SK-N-SH treated with all-trans-retinoic acid at 6 μM for 48 hours (cell line): ENCODE results near the gene ANO6.

Experiments
- ARNTL ChIP-seq: fragments of 450-650 bp; formaldehyde crosslinking; IDR thresholded peaks from 2 replicates; pipeline ENCODE4 v1.5.0; 2020; ENCODE audit warnings: low read depth, mild to moderate bottlenecking, moderate library complexity, borderline replicate concordance
- CREB5 ChIP-seq: fragments of 250-450 bp; sonication (Bioruptor Pico); IDR thresholded peaks from 2 replicates; pipeline ENCODE4 v1.5.1; 2020; ENCODE audit warnings: low read depth, mild to moderate bottlenecking, moderate library complexity
- CSDC2 ChIP-seq: fragments of 250-450 bp; sonication (Bioruptor Pico); IDR thresholded peaks from 2 replicates; pipeline ENCODE4 v1.5.0; 2020; ENCODE audit warnings: mild to moderate bottlenecking, moderate library complexity
- GLIS3 ChIP-seq: fragments of 250-450 bp; sonication (Bioruptor Pico); IDR thresholded peaks from 2 replicates; pipeline ENCODE4 v1.5.0; 2020; ENCODE audit warnings: mild to moderate bottlenecking, moderate library complexity
- ISL1 ChIP-seq: fragments of 250-450 bp; sonication (Bioruptor Pico); IDR thresholded peaks from 2 replicates; pipeline ENCODE4 v2.1.2; 2022; ENCODE audit warnings: mild to moderate bottlenecking, moderate library complexity
- OSR1 ChIP-seq: fragments of 250-450 bp; sonication (Bioruptor Pico); IDR thresholded peaks from 2 replicates; pipeline ENCODE4 v1.8.0; 2022; ENCODE audit warnings: moderate library complexity, mild to moderate bottlenecking, inconsistent platforms
- PATZ1 ChIP-seq: fragments of 250-450 bp; sonication (Bioruptor Pico); IDR thresholded peaks from 2 replicates; pipeline ENCODE4 v1.8.0; 2020; ENCODE audit warnings: mild to moderate bottlenecking, moderate library complexity, borderline replicate concordance
- POU6F1 ChIP-seq: fragments of 250-450 bp; sonication (Bioruptor Pico); IDR thresholded peaks from 2 replicates; pipeline ENCODE4 v1.8.0; 2021; ENCODE audit warnings: low read depth, mild to moderate bottlenecking, moderate library complexity, borderline replicate concordance
- ZFP3 ChIP-seq: fragments of 250-450 bp; sonication (Bioruptor Pico); IDR thresholded peaks from 2 replicates; pipeline ENCODE4 v1.5.0; 2020; ENCODE audit warnings: mild to moderate bottlenecking, moderate library complexity

GRCh38 chr12:45458854-45459807 lies 243.2 kb downstream of the ANO6 start:
- no peak for TF ChIP-seq OSR1 (CRISPR knock-in tag)
- TF ChIP-seq ARNTL (CRISPR knock-in tag), result no peak
- TF ChIP-seq CREB5 (CRISPR knock-in tag), result no peak
- TF ChIP-seq PATZ1 (CRISPR knock-in tag), result no peak
- TF ChIP-seq CSDC2 (CRISPR knock-in tag), result no peak
- no peak for TF ChIP-seq GLIS3 (CRISPR knock-in tag)
- TF ChIP-seq POU6F1 (CRISPR knock-in tag), result no peak
- no peak for TF ChIP-seq ISL1 (CRISPR knock-in tag)
- no peak for TF ChIP-seq ZFP3
